ENCODE measurements around the gene STAG1. TPM values are rescaled to one million over a fixed set of nuclear protein-coding genes. Genes with fewer than 3 reads are reported as not detected.
"Not testable (repeated sequence)": the region's sequence is repeated elsewhere in the genome, so short reads cannot be mapped to it uniquely, and the experiment has no call there.

STAG1 gene
- total and polyA plus RNA-seq, 9 donors = 18.7 to 66.3 (median 55.8) TPM

GRCh38 chr3:136485777-136486176 lies 266.4 kb downstream of the STAG1 start:
- no peak for DNase-seq
- no peak for TF ChIP-seq CTCF (IDR thresholded peaks at IDR 0.05)
- no peak for TF ChIP-seq POLR2A (IDR thresholded peaks at IDR 0.05)
- TF ChIP-seq EP300 (IDR thresholded peaks at IDR 0.05) = no peak
- Histone ChIP-seq H3K36me3 (no peaks in the 10 kb centered on the region), H3K4me3 (no peak overlapping the region), H3K27ac (no peak overlapping the region), H3K4me1 (ENCODE audit: insufficient read depth) (no peaks in the 10 kb centered on the region), H3K27me3 (no peaks in the 10 kb centered on the region), H3K9me3 (no peaks in the 10 kb centered on the region)
- intact Hi-C loops (cut with DNase I) = no loop called here
- 27 to 41% (median 29%) methylated on average over 1 of the region's 1 CpG for WGBS, 3 donors

GRCh38 chr3:136476280-136476679 lies 275.9 kb downstream of the STAG1 start:
- Histone ChIP-seq H3K9me3 (no peaks in the 10 kb centered on the region), H3K36me3 (no peaks in the 10 kb centered on the region), H3K27ac (no peak overlapping the region), H3K4me3 (no peak overlapping the region), H3K27me3 (no peaks in the 10 kb centered on the region), H3K4me1 (ENCODE audit: insufficient read depth) (no peaks in the 10 kb centered on the region)
- WGBS, 3 donors = 97 to 100% (median 98%) methylated on average over 1 of the region's 1 CpG
- TF ChIP-seq POLR2A (IDR thresholded peaks at IDR 0.05) (no peak), EP300 (IDR thresholded peaks at IDR 0.05) (no peak), CTCF (IDR thresholded peaks at IDR 0.05) (no peak)
- no peak for DNase-seq
- intact Hi-C loops (cut with DNase I) = no loop called here

- H3K9me3 ChIP-seq; H3K27ac ChIP-seq; H3K27me3 ChIP-seq; H3K4me3 ChIP-seq; DNase-seq; H3K4me1 ChIP-seq (ENCODE audit: insufficient read depth); H3K36me3 ChIP-seq; intact Hi-C loops (cut with DNase I): not testable (repeated sequence)
- WGBS, 3 donors = 97 to 99% (median 98%) methylated on average over 3 of the region's 3 CpGs
Observed at GRCh38 chr3:136474876-136475275, 277.3 kb downstream of the STAG1 start.

GRCh38 chr3:136473716-136474326 lies 278.4 kb downstream of the STAG1 start:
- Histone ChIP-seq H3K4me3 (no peak overlapping the region), H3K27me3 (no peaks in the 10 kb centered on the region), H3K4me1 (ENCODE audit: insufficient read depth) (no peaks in the 10 kb centered on the region), H3K36me3 (no peaks in the 10 kb centered on the region), H3K27ac (no peak overlapping the region), H3K9me3 (no peaks in the 10 kb centered on the region)
- intact Hi-C loops (cut with DNase I) = no loop called here
- TF ChIP-seq POLR2A (IDR thresholded peaks at IDR 0.05) (no peak), EP300 (IDR thresholded peaks at IDR 0.05) (no peak), CTCF (IDR thresholded peaks at IDR 0.05) (no peak)
- WGBS, 3 donors = 93 to 96% (median 94%) methylated on average over 3 of the region's 3 CpGs
- no peak for DNase-seq

DNA sequence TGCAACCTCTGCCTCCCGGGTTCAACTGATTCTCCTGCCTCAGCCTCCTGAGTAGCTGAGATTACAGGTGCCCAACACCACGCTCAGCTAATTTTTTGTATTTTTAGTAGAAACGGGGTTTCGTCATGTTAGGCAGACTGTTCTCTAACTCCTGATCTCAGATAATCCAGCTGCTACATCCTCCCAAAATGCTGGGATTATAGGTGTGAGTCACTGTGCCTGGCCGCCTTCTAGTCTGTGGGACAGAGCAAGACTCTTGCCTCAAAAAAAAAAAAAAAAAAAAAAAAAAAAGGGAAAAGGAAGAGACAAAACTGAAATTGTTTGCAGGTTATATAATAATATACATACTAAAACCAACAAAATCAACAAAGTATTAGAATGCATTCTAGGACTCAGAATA lies 286.9 kb downstream of the STAG1 start:
- Histone ChIP-seq H3K9me3 (no peaks in the 10 kb centered on the region), H3K27me3 (no peaks in the 10 kb centered on the region), H3K4me3 (no peak overlapping the region), H3K27ac (no peak overlapping the region), H3K36me3 (no peaks in the 10 kb centered on the region), H3K4me1 (ENCODE audit: insufficient read depth) (no peaks in the 10 kb centered on the region)
- TF ChIP-seq CTCF (IDR thresholded peaks at IDR 0.05) = no peak
- intact Hi-C loops (cut with DNase I) = no loop called here
- whole genome bisulfite sequencing, 3 donors = 91 to 95% (median 95%) methylated on average over 5 of the region's 5 CpGs
- DNase-seq = no peak
